Spinal cord (tissue), 10 donors: ENCODE measurements around the gene IL17D. TPM values are rescaled to one million over a fixed set of nuclear protein-coding genes. Genes with fewer than 3 reads are reported as not detected.
A peak's percentile ranks its signal among the peaks of the same experiment; 100 is the strongest.

Experiments used
- DNase-seq, 6 donors: peaks; one replicate each; pipeline versions ENCODE4 v3.0.0 to v3.0.0-alpha.2; 2013 to 2015; ENCODE audit warnings: low spot score in 6 of 6, low read depth in 4 of 6
- H3K27ac ChIP-seq: one replicate; pipeline ENCODE4 v1.5.1; 2013; ENCODE audit warnings: low read depth, low read length, control low read depth
- H3K27me3 ChIP-seq: one replicate; pipeline ENCODE4 v1.6.1; 2013; ENCODE audit warnings: low read length; ENCODE audit not compliant: control insufficient read depth, insufficient read depth
- H3K36me3 ChIP-seq: one replicate; pipeline ENCODE4 v1.6.1; 2013; ENCODE audit warnings: low read length; ENCODE audit not compliant: control insufficient read depth, insufficient read depth
- H3K4me1 ChIP-seq: one replicate; pipeline ENCODE4 v1.6.1; 2013; ENCODE audit warnings: low read length; ENCODE audit not compliant: control insufficient read depth, insufficient read depth
- H3K4me3 ChIP-seq: one replicate; pipeline ENCODE4 v1.5.1; 2013; ENCODE audit warnings: low read depth, low read length, control low read depth
- H3K9me3 ChIP-seq: one replicate; pipeline ENCODE4 v1.6.1; 2013; ENCODE audit warnings: low read length; ENCODE audit not compliant: control insufficient read depth, insufficient read depth
- WGBS: methylation state at CpG from one replicate; pipeline ENCODE4 v1.1.5; 2013; ENCODE audit warnings: missing lambda C conversion rate; ENCODE audit not compliant: insufficient coverage; 5-methylcytosine and 5-hydroxymethylcytosine counted together
- polyA plus RNA-seq, 2 donors: library from polyadenylated mRNA; unstranded; fragments of 120-200 nt; gene quantifications; one replicate each; pipeline ENCODE4 v1.2.1, GENCODE V29; 2013; ENCODE audit not compliant: insufficient read length in 2 of 2
- total RNA-seq, 2 donors: library from RNA; depleted of rRNA in 1 of 2; stranded (reverse); fragments of 120-200 nt in 1 of 2; fragments of >200 nt in 1 of 2; gene quantifications; one replicate each; pipeline versions ENCODE4 v1.2.3 to v1.2.4, GENCODE V29; 2013 to 2014
- donor health status: healthy.

The IL17D gene
- total and polyA plus RNA-seq, 4 donors = 19.8 to 94.7 (median 53.4) TPM

DNA sequence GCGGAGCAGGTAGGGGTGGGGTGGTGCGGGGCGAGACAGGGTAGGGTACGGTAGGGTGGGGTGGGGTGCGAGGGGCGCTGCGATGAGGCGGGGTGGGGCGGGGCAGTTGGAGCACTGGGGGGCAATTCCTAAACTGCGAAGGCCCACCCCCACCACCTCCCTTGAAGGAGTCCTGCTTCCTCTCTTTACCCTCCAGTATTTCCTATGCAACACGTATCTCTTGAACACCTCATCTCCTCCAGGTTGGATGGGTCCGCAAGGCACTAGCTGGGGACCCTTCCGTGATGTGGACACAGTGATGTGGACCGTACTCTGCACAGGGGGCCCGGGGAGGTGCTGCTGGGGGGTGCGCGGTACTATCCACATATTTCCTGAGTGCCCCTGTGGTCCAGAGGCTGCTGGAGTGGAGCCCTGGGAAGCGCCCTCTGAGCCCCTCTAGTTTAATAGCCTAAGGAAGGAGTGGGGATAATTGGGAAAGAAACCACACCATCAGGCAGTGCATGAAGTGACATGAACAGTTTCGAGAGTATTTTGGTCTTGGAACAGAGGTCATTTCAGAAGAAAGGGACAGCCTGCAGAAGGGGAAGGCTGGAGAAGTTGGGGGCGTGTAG, 1.1 kb downstream of the IL17D start:
- H3K27me3 ChIP-seq = no peaks in the 10 kb centered on the region
- DNase-seq = no peak
- peak overlapping the region; percentile 25 for H3K27ac ChIP-seq
- no peaks in the 10 kb centered on the region for H3K9me3 ChIP-seq
- H3K36me3 ChIP-seq = peaks cover 11% of the 10 kb centered on the region
- H3K4me1 ChIP-seq = peaks cover 10% of the 10 kb centered on the region
- WGBS = 43% methylated on average over 8 of the region's 20 CpGs
- H3K4me3 ChIP-seq = peak overlapping the region; percentile 11

DNA sequence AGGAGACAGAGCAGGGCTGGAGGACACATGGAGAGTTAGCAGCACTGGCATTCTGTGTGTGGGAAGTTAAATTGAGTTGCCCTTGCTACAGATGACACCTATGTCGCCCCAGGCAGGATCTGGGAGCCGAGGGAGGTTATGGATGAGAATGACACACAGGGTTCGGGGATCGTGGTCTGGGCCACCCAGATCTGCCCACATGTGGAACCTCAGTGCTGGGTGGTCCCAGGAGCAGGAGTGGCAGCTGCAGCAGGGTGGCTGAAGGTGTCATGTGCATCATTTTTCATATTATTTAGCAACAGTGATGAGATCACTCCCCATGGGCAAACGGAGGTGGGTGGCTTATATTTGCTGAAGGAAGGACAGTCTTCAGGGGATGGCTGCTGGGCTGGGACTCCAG, 3.2 kb downstream of the IL17D start:
- peaks cover 6% of the 10 kb centered on the region for H3K4me1 ChIP-seq
- H3K9me3 ChIP-seq = no peaks in the 10 kb centered on the region
- H3K36me3 ChIP-seq = peaks cover 11% of the 10 kb centered on the region
- no peak overlapping the region for H3K27ac ChIP-seq
- no peaks in the 10 kb centered on the region for H3K27me3 ChIP-seq
- H3K4me3 ChIP-seq = no peak overlapping the region
- DNase-seq = no peak
- 97% methylated on average over 4 of the region's 5 CpGs for WGBS

- WGBS = 60% methylated on average over 1 of the region's 2 CpGs
- Histone ChIP-seq H3K4me1 (peaks cover 13% of the 10 kb centered on the region), H3K27ac (no peak overlapping the region), H3K27me3 (no peaks in the 10 kb centered on the region), H3K36me3 (peaks cover 11% of the 10 kb centered on the region), H3K4me3 (no peak overlapping the region), H3K9me3 (no peaks in the 10 kb centered on the region)
- DNase-seq = no peak
Measured at GRCh38 chr13:20708216-20708615, 4.7 kb downstream of the IL17D start.

- H3K36me3 ChIP-seq = peaks cover 11% of the 10 kb centered on the region
- WGBS = 88% methylated on average over 5 of the region's 8 CpGs
- no peaks in the 10 kb centered on the region for H3K9me3 ChIP-seq
- DNase-seq = no peak
- peaks cover 20% of the 10 kb centered on the region for H3K4me1 ChIP-seq
- H3K4me3 ChIP-seq = no peak overlapping the region
- no peak overlapping the region for H3K27ac ChIP-seq
- H3K27me3 ChIP-seq = no peaks in the 10 kb centered on the region
Measured at GRCh38 chr13:20709369-20709768, 5.9 kb downstream of the IL17D start.

DNA sequence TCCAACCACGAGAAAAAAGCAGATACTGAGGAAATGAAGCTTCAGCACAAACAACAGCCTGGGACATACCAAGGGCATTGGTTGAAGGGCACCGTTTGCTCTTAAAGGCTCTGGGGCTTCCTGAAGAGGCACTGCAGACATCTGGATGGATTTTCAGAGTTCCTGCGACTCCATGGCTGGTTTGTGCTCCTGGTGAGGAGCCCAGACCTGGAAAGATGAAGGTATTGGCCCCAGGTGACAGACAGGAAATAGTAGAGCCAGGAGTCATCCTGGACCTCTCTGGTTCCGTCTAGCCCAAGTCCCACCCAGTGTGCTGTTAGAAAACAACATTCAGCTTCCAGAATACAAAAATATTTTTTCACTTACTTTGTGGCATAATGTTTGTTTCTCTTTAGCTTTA, 6.3 kb downstream of the IL17D start:
- peaks cover 11% of the 10 kb centered on the region for H3K36me3 ChIP-seq
- H3K9me3 ChIP-seq = no peaks in the 10 kb centered on the region
- WGBS = 63% methylated on average over 3 of the region's 4 CpGs
- no peak overlapping the region for H3K4me3 ChIP-seq
- no peak for DNase-seq
- H3K27me3 ChIP-seq = no peaks in the 10 kb centered on the region
- H3K27ac ChIP-seq = no peak overlapping the region
- H3K4me1 ChIP-seq = peaks cover 22% of the 10 kb centered on the region

GRCh38 chr13:20711301-20712044, 8.0 kb downstream of the IL17D start:
- WGBS = 63% methylated on average over 3 of the region's 13 CpGs
- no peak overlapping the region for H3K27ac ChIP-seq
- DNase-seq = no peak

DNA sequence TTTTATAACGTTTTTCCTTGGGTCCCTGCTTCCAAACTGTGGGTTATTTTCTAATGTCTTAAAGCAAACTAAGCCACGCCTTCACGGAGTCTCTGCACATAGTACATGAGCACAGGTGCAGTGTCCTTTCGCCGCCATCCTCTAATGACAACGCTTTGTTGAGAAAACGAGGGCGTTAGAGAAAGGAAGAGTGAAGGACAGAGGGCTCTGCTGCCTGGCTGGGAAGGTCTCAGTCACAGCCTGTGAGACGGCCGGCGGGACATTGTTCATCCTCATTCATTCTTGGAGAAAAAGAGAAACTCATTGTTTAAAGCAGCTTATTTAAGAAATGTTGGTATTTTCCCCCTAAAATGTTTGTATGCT, 9.5 kb downstream of the IL17D start:
- H3K27ac ChIP-seq = peak overlapping the region; percentile 40
- H3K36me3 ChIP-seq = peaks cover 8% of the 10 kb centered on the region
- no peaks in the 10 kb centered on the region for H3K9me3 ChIP-seq
- WGBS = 33% methylated on average over 5 of the region's 11 CpGs
- H3K27me3 ChIP-seq = no peaks in the 10 kb centered on the region
- peaks cover 32% of the 10 kb centered on the region for H3K4me1 ChIP-seq
- DNase-seq = peak in 1 of 6 donors; percentile 26
- H3K4me3 ChIP-seq = no peak overlapping the region

More at GRCh38 chr13:20711301-20712044, 8.0 kb downstream of the IL17D start:
- Histone ChIP-seq H3K4me1 (peaks cover 20% of the 10 kb centered on the region), H3K9me3 (no peaks in the 10 kb centered on the region), H3K27me3 (no peaks in the 10 kb centered on the region), H3K36me3 (peaks cover 8% of the 10 kb centered on the region), H3K4me3 (no peak overlapping the region)

DNA sequence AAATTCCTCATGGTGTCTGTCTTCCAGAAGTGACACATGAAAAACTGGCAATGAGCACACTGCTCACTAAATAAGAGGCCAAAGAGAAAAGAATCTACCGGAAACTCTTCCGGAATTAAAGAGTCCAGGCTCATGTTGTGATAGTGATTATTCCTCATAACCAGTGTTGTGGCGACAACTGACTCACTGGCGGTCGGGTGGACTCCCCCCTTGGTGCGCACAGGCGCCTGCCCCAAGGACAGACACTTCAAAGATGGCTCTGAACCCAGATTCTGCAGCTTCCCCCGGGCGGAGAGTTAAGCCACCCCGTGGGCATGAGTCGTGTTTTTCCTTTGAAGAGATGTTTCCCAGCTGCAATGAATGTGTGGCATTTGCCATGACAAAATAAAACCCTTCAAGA, 10.3 kb downstream of the IL17D start:
- Histone ChIP-seq H3K36me3 (peaks cover 16% of the 10 kb centered on the region), H3K4me1 (peaks cover 32% of the 10 kb centered on the region), H3K9me3 (no peaks in the 10 kb centered on the region), H3K27me3 (no peaks in the 10 kb centered on the region), H3K27ac (peak overlapping the region; percentile 1), H3K4me3 (no peak overlapping the region)
- 40% methylated on average over 5 of the region's 11 CpGs for WGBS
- peak in 1 of 6 donors; percentile 27 for DNase-seq

DNA sequence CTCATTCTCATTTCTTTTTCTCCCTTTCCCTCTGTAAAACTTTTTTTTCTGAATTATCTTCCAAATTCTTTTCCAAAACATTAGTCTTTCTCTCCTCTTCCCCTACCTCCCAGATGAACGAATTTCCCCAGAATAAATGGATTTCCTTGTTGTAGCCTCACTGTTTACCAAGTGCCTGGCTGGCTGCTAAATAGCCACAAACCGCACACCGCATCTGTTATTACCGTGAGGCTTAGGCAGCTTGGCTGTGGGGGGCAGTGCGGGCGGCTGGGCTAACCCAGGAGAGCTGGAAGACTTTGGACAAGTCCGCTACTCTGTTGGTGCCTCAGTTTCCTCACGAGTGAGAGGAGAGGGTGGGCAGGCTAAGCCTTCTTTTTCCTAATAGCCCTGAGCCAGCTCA, 10.7 kb downstream of the IL17D start:
- WGBS = 54% methylated on average over 8 of the region's 8 CpGs
- Histone ChIP-seq H3K9me3 (no peaks in the 10 kb centered on the region), H3K27me3 (no peaks in the 10 kb centered on the region), H3K4me3 (no peak overlapping the region), H3K36me3 (peaks cover 20% of the 10 kb centered on the region), H3K27ac (peak overlapping the region; percentile 35), H3K4me1 (peaks cover 32% of the 10 kb centered on the region)
- no peak for DNase-seq
